Gastrocnemius medialis (tissue), 4 donors: Measurements from ENCODE around the gene C13orf42. TPM values are rescaled to one million over a fixed set of nuclear protein-coding genes. Genes with fewer than 3 reads are reported as not detected.

Source experiments
- ATAC-seq, 2 donors: fragments of 150-250 bp; one replicate each; pipeline ENCODE4 v1.9.1; 2016
- DNase-seq, 2 donors: peaks; one replicate each; pipeline ENCODE4 v3.0.0-alpha.2; 2019
- H3K27ac ChIP-seq, 4 donors: fragments of 200-600 bp; sonication (generic); 1 replicate in 1 of 4; 2 replicates in 3 of 4; pipeline ENCODE4 v1.5.1; 2016 to 2018; ENCODE audit warnings: mild to moderate bottlenecking in 2 of 4, moderate library complexity in 1 of 4
- H3K27me3 ChIP-seq, 3 donors: fragments of 200-600 bp; sonication (generic) in 2 of 3; 1 replicate in 1 of 3; 2 replicates in 2 of 3; pipeline versions ENCODE4 v1.5.1 to v1.6.0; 2016 to 2019; ENCODE audit warnings: mild to moderate bottlenecking in 1 of 3, moderate library complexity in 1 of 3
- H3K36me3 ChIP-seq, 2 donors: fragments of 200-600 bp; sonication (generic) in 1 of 2; one replicate each; pipeline ENCODE4 v1.5.1; 2017 to 2018
- H3K4me1 ChIP-seq, 2 donors: fragments of 200-600 bp; sonication (generic) in 1 of 2; one replicate each; pipeline ENCODE4 v1.5.1; 2016 to 2017; ENCODE audit warnings: mild to moderate bottlenecking in 2 of 2
- H3K4me3 ChIP-seq, 4 donors: fragments of 200-600 bp; sonication (generic) in 3 of 4; 1 replicate in 1 of 4; 2 replicates in 3 of 4; pipeline ENCODE4 v1.5.1; 2016 to 2019; ENCODE audit warnings: mild to moderate bottlenecking in 2 of 4
- H3K9me3 ChIP-seq, 3 donors: fragments of 200-600 bp; sonication (generic) in 2 of 3; 1 replicate in 1 of 3; 2 replicates in 2 of 3; pipeline ENCODE4 v1.5.1; 2016 to 2019
- CTCF ChIP-seq, 5 experiments: fragments of 450-650 bp in 3 of 5; fragments of 200-600 bp in 2 of 5; sonication (generic) in 2 of 5; IDR thresholded peaks in 4 of 5; conservative IDR thresholded peaks in 1 of 5; 1 replicate in 4 of 5; 2 replicates in 1 of 5; pipeline ENCODE4 v1.5.1; 2016 to 2019; ENCODE audit warnings: antibody characterized with exemption in 5 of 5, mild to moderate bottlenecking in 3 of 5, moderate library complexity in 3 of 5
- POLR2A ChIP-seq, 2 donors: fragments of 450-650 bp; IDR thresholded peaks; one replicate each; pipeline ENCODE4 v1.6.1; 2017; ENCODE audit warnings: antibody characterized with exemption in 2 of 2, mild to moderate bottlenecking in 2 of 2, moderate library complexity in 2 of 2
- in situ Hi-C, 4 donors: fragments of 200-750 bp; cut with MboI; loops; one replicate each; pipeline versions ENCODE4 v1.15.0 to v1.8.0; 2017; ENCODE audit warnings: low sequenced_read_pairs in 4 of 4
- intact Hi-C: fragments of 100-400 bp; cut with DNase I; formaldehyde crosslinking; loops from one replicate; pipeline ENCODE4 v1.15.1; 2023; ENCODE audit warnings: low total_unique reads
- total RNA-seq, 4 donors: library from RNA; depleted of rRNA; stranded (reverse); fragments of >200 nt; gene quantifications; one replicate each; pipeline versions ENCODE4 v1.1.0 to v1.2.3, GENCODE V29; 2016

Gene C13orf42
- total RNA-seq, 4 donors from 2014 or later, result not detected

GRCh38 chr13:51040431-51040830 is 70.6 kb downstream of the C13orf42 start:
- Histone ChIP-seq H3K9me3 (no peaks in the 10 kb centered on the region), H3K27me3 (no peaks in the 10 kb centered on the region), H3K36me3 (no peaks in the 10 kb centered on the region), H3K4me3 (no peak overlapping the region), H3K27ac (no peak overlapping the region), H3K4me1 (no peaks in the 10 kb centered on the region)
- intact Hi-C loops (no loop called here), in situ Hi-C loops (no loop called here)
- ATAC-seq, result no peak
- TF ChIP-seq POLR2A (IDR thresholded peaks at IDR 0.05) (no peak), CTCF (IDR thresholded peaks at IDR 0.05 in 4 of 5, conservative IDR thresholded peaks at IDR 0.05 in 1 of 5) (no peak)
- DNase-seq, result no peak

GRCh38 chr13:51036418-51036817 is 74.7 kb downstream of the C13orf42 start:
- in situ Hi-C loops, result no loop called here
- no peak overlapping the region for H3K27ac ChIP-seq
- H3K4me3 ChIP-seq, result no peak overlapping the region
- TF ChIP-seq CTCF (IDR thresholded peaks at IDR 0.05 in 4 of 5, conservative IDR thresholded peaks at IDR 0.05 in 1 of 5), result no peak
- TF ChIP-seq POLR2A (IDR thresholded peaks at IDR 0.05), result no peak
- H3K27me3 ChIP-seq, result no peaks in the 10 kb centered on the region
- no peaks in the 10 kb centered on the region for H3K9me3 ChIP-seq
- no peak for ATAC-seq
- DNase-seq, result no peak
- H3K36me3 ChIP-seq, result no peaks in the 10 kb centered on the region
- intact Hi-C loops, result no loop called here
- no peaks in the 10 kb centered on the region for H3K4me1 ChIP-seq

- Histone ChIP-seq H3K36me3 (no peaks in the 10 kb centered on the region), H3K9me3 (no peaks in the 10 kb centered on the region), H3K4me3 (no peak overlapping the region), H3K27me3 (no peaks in the 10 kb centered on the region), H3K27ac (no peak overlapping the region), H3K4me1 (no peaks in the 10 kb centered on the region)
- TF ChIP-seq CTCF (IDR thresholded peaks at IDR 0.05 in 4 of 5, conservative IDR thresholded peaks at IDR 0.05 in 1 of 5), result no peak
- TF ChIP-seq POLR2A (IDR thresholded peaks at IDR 0.05), result no peak
- DNase-seq (no peak), ATAC-seq (no peak)
- intact Hi-C loops, result no loop called here
- in situ Hi-C loops, result no loop called here
These were observed 75.1 kb downstream of the C13orf42 start for GRCh38 chr13:51035978-51036377.

- ATAC-seq, result no peak
- no peak for TF ChIP-seq POLR2A (IDR thresholded peaks at IDR 0.05)
These were observed 75.6 kb downstream of the C13orf42 start for GRCh38 chr13:51035469-51035868.

GRCh38 chr13:51034906-51035305 is 76.2 kb downstream of the C13orf42 start:
- Histone ChIP-seq H3K4me1 (no peaks in the 10 kb centered on the region), H3K27me3 (no peaks in the 10 kb centered on the region), H3K9me3 (no peaks in the 10 kb centered on the region), H3K4me3 (no peak overlapping the region), H3K27ac (no peak overlapping the region), H3K36me3 (no peaks in the 10 kb centered on the region)
- TF ChIP-seq CTCF (IDR thresholded peaks at IDR 0.05 in 4 of 5, conservative IDR thresholded peaks at IDR 0.05 in 1 of 5), result no peak
- no peak for TF ChIP-seq POLR2A (IDR thresholded peaks at IDR 0.05)
- intact Hi-C loops, result no loop called here
- DNase-seq (no peak), ATAC-seq (no peak)
- in situ Hi-C loops, result no loop called here

More at GRCh38 chr13:51035469-51035868, 75.6 kb downstream of the C13orf42 start:
- intact Hi-C loops, result no loop called here
- no peak for DNase-seq
- H3K36me3 ChIP-seq, result no peaks in the 10 kb centered on the region
- no peak overlapping the region for H3K27ac ChIP-seq
- no peaks in the 10 kb centered on the region for H3K27me3 ChIP-seq
- H3K4me3 ChIP-seq, result no peak overlapping the region
- in situ Hi-C loops, result no loop called here
- no peaks in the 10 kb centered on the region for H3K9me3 ChIP-seq
- H3K4me1 ChIP-seq, result no peaks in the 10 kb centered on the region
